Hepatocyte (in vitro differentiated cells): ENCODE measurements around the gene MYCBPAP. TPM values are rescaled to one million over a fixed set of nuclear protein-coding genes. Genes with fewer than 3 reads are reported as not detected.

ENCODE experiments used
- DNase-seq: peaks from one replicate; pipeline ENCODE4 v3.0.0-alpha.2; 2016; ENCODE audit warnings: low spot score
- H2AFZ ChIP-seq: fragments of 200-600 bp; sonication (generic); 2 replicates; pipeline ENCODE4 v1.6.0; 2016; ENCODE audit warnings: antibody characterized with exemption, mild to moderate bottlenecking
- H3K27ac ChIP-seq: fragments of 200-600 bp; sonication (generic); 2 replicates; pipeline ENCODE4 v1.5.1; 2016; ENCODE audit warnings: mild to moderate bottlenecking
- H3K27me3 ChIP-seq: fragments of 200-600 bp; sonication (generic); 2 replicates; pipeline ENCODE4 v1.6.1; 2016
- H3K36me3 ChIP-seq: fragments of 200-600 bp; sonication (generic); replicated peaks from 2 replicates; pipeline ENCODE4 v1.5.1; 2016; ENCODE audit warnings: low read depth; ENCODE audit not compliant: insufficient read depth
- H3K4me1 ChIP-seq: fragments of 200-600 bp; sonication (generic); 2 replicates; pipeline ENCODE4 v1.5.1; 2016; ENCODE audit warnings: mild to moderate bottlenecking, moderate library complexity; ENCODE audit not compliant: insufficient read depth
- H3K4me2 ChIP-seq: fragments of 200-600 bp; sonication (generic); 2 replicates; pipeline ENCODE4 v1.6.0; 2016
- H3K4me3 ChIP-seq: fragments of 200-600 bp; sonication (generic); 2 replicates; pipeline ENCODE4 v1.5.1; 2016; ENCODE audit warnings: mild to moderate bottlenecking
- H3K79me2 ChIP-seq: fragments of 200-600 bp; sonication (generic); 2 replicates; pipeline ENCODE4 v1.6.0; 2017; ENCODE audit warnings: mild to moderate bottlenecking
- H3K9me2 ChIP-seq: fragments of 200-600 bp; sonication (generic); replicated peaks from 2 replicates; pipeline ENCODE4 v1.6.0; 2017; ENCODE audit warnings: mild to moderate bottlenecking; ENCODE audit not compliant: insufficient read depth
- H3K9me3 ChIP-seq: fragments of 200-600 bp; sonication (generic); 2 replicates; pipeline ENCODE4 v1.5.1; 2016; ENCODE audit warnings: low read depth, mild to moderate bottlenecking
- H4K20me1 ChIP-seq: fragments of 200-600 bp; sonication (generic); 2 replicates; pipeline ENCODE4 v1.6.0; 2016; ENCODE audit warnings: mild to moderate bottlenecking; ENCODE audit not compliant: insufficient read depth, poor library complexity, severe bottlenecking
- EZH2 ChIP-seq: fragments of 200-600 bp; sonication (generic); IDR thresholded peaks from 2 replicates; pipeline ENCODE4 v1.6.1; 2016; ENCODE audit warnings: antibody characterized with exemption, mild to moderate bottlenecking, borderline replicate concordance
- EZH2phosphoT487 ChIP-seq: fragments of 200-600 bp; sonication (generic); IDR thresholded peaks from one replicate; pipeline ENCODE4 v1.6.1; 2018; ENCODE audit warnings: antibody characterized with exemption, mild to moderate bottlenecking, low read depth, moderate library complexity; ENCODE audit not compliant: unreplicated experiment, severe bottlenecking
- WGBS: methylation state at CpG from one replicate; pipeline ENCODE4 v1.1.6; 2016; ENCODE audit warnings: low lambda C conversion rate; ENCODE audit errors: missing lambda C conversion rate; 5-methylcytosine and 5-hydroxymethylcytosine counted together
- polyA plus RNA-seq: library from polyadenylated mRNA; unstranded; fragments of >200 nt; fragmentation: Nextera tagmentation; extraction: Ambion mirVana; gene quantifications from 2 replicates; pipeline ENCODE4 v1.2.1, GENCODE V29; 2016
- total RNA-seq: library from RNA; depleted of rRNA; stranded (reverse); fragments of >200 nt; gene quantifications from 2 replicates; pipeline ENCODE4 v1.2.3, GENCODE V29; 2014
- TF ChIP-seq, protein P1 (sequence below): fragments of 200-600 bp; sonication (generic); IDR thresholded peaks from 2 replicates; pipeline ENCODE4 v1.5.1; 2016; ENCODE audit warnings: antibody characterized with exemption, mild to moderate bottlenecking; ENCODE audit not compliant: poor library complexity

The MYCBPAP gene
- total and polyA plus RNA-seq, 2 experiments from 2014 or later: 0.43 to 0.70 TPM

DNA sequence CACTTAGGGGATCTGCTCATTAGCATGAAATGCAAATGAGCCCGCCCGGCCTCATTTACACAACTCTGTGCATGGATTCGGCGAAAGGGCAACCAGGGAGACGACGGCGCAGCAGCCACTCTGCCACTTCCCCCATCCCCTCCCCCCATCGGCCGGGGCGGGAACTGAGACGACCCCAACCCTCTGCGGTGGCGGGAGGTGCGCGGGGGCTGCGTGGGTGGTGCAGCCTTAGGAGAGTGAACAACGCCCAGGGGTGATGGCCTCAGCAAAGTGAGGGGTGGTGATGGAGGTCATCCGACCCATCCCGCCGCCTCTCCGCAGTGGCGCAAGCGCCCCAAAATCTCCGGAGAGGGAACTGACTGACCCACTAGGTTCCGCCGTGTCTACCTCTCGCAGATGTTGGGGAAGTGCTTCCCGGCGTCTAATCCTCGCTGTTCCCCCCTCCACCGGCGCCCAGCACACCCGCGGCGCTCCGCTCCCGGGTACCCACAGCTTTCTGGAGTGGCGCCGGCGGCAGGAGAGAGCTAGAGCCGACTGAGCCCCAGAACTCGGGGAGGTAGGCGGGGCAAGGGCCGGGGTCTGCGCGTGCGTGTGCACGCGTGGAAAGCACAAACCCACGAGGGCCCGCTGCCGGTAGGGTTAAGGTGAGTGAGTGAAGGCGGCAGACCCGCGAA lies 50.8 kb downstream of the MYCBPAP start:
- DNase-seq: peak; percentile 62
- no peak for TF ChIP-seq EZH2phosphoT487
- TF ChIP-seq, protein P1, sequence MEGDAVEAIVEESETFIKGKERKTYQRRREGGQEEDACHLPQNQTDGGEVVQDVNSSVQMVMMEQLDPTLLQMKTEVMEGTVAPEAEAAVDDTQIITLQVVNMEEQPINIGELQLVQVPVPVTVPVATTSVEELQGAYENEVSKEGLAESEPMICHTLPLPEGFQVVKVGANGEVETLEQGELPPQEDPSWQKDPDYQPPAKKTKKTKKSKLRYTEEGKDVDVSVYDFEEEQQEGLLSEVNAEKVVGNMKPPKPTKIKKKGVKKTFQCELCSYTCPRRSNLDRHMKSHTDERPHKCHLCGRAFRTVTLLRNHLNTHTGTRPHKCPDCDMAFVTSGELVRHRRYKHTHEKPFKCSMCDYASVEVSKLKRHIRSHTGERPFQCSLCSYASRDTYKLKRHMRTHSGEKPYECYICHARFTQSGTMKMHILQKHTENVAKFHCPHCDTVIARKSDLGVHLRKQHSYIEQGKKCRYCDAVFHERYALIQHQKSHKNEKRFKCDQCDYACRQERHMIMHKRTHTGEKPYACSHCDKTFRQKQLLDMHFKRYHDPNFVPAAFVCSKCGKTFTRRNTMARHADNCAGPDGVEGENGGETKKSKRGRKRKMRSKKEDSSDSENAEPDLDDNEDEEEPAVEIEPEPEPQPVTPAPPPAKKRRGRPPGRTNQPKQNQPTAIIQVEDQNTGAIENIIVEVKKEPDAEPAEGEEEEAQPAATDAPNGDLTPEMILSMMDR: no peak
- H3K4me1 ChIP-seq: peaks cover 38% of the 10 kb centered on the region
- no peaks in the 10 kb centered on the region for H4K20me1 ChIP-seq
- no peak overlapping the region for H3K27ac ChIP-seq
- H3K9me3 ChIP-seq: no peaks in the 10 kb centered on the region
- H2AFZ ChIP-seq: no peak overlapping the region
- peak overlapping the region; percentile 91 for H3K4me2 ChIP-seq
- H3K36me3 ChIP-seq: no peaks in the 10 kb centered on the region
- peaks cover 50% of the 10 kb centered on the region for H3K27me3 ChIP-seq
- H3K9me2 ChIP-seq: no peaks in the 10 kb centered on the region
- no peak overlapping the region for H3K4me3 ChIP-seq
- WGBS: 2% methylated on average over 54 of the region's 55 CpGs
- no peaks in the 10 kb centered on the region for H3K79me2 ChIP-seq

DNA sequence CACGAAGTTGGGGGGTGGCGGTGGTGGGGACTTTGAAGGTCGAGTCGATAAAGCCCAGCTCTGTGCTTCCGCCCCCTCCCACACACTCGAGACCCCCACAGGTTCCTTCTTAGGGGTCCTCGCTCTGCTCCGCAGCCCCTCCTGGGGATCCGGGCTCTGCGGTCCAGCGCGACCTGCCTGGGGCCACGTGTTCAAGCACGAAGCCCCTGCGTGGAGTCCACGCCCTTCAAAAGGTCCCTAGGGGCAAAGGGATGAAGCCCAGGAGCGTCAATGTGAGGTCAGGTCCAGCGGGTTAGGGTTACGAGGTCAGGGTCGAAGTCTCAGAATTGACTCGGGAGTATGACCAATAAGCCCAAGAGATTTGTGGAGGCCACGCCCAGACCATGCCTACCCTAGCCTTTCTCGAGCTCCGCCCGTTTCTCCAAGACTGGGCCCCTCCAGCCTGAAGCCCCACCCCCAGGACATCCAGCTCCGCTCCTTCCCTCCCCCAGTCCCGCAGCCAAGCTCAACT lies 51.5 kb downstream of the MYCBPAP start:
- Histone ChIP-seq H4K20me1 (no peaks in the 10 kb centered on the region), H3K36me3 (no peaks in the 10 kb centered on the region), H3K27ac (peak overlapping the region; percentile 55), H3K4me3 (peak overlapping the region; percentile 12), H2AFZ (peak overlapping the region; percentile 27), H3K79me2 (no peaks in the 10 kb centered on the region), H3K4me1 (peaks cover 41% of the 10 kb centered on the region), H3K9me2 (no peaks in the 10 kb centered on the region), H3K4me2 (peak overlapping the region; percentile 91), H3K27me3 (peaks cover 53% of the 10 kb centered on the region), H3K9me3 (no peaks in the 10 kb centered on the region)
- DNase-seq: peak; percentile 85
- 4% methylated on average over 17 of the region's 27 CpGs for WGBS
- TF ChIP-seq, protein P1: no peak
- no peak for TF ChIP-seq EZH2
- no peak for TF ChIP-seq EZH2phosphoT487

DNA sequence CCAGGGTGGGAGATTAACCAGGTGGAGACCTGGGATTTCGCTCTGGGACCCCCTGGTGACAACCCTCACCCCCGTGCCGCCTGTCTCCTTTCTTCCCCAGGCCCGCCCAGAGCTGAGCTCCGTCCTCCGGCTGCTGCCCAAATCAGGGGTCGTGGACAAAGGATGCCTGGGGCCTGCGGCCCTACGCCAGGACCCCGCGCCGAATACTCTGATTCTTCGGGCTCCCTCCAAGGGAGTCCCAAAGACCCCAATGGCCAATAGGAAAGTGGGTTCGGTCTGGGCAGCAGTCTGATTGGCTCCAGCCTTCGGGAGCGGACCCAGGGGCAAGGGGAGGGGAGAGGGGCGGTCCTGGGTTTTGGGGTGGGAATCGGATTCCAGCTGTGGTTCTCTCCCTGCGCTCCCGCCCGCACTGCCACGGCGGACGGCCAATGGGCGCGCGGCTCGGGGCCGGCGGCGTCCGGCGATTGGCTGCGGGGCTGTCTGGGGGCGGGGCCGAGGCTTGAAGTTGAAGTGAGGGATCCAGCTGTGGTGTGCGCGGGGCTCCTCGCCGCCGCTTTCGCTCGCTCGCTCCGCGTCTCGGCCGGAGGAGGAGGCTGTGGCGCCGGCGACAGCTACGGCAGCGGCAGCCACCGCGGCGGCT lies 52.1 kb downstream of the MYCBPAP start, which contains the start of gene CACNA1G:
TSS of gene CACNA1G (plus strand) at position 531 of the 640 bp plus-strand sequence. CDS start 745 bp downstream, outside the sequence.
- H4K20me1 ChIP-seq: no peaks in the 10 kb centered on the region
- H3K4me2 ChIP-seq: peak within 1 kb of the TSS; percentile 91
- peak within 1 kb of the TSS; percentile 79 for H3K27ac ChIP-seq
- peaks cover 47% of the 10 kb centered on the region for H3K4me1 ChIP-seq
- no peaks in the 10 kb centered on the region for H3K79me2 ChIP-seq
- H3K9me2 ChIP-seq: no peaks in the 10 kb centered on the region
- H3K36me3 ChIP-seq: no peaks in the 10 kb centered on the region
- H3K4me3 ChIP-seq: peak within 1 kb of the TSS; percentile 67
- peak within 1 kb of the TSS; percentile 37 for H2AFZ ChIP-seq
- H3K9me3 ChIP-seq: no peaks in the 10 kb centered on the region
- TF ChIP-seq, protein P1: no peak
- no peak for TF ChIP-seq EZH2phosphoT487
- DNase-seq: peak; percentile 95
- peaks cover 55% of the 10 kb centered on the region for H3K27me3 ChIP-seq
- WGBS: under 1% methylated on average over 20 of the region's 56 CpGs
